ENCODE results near the gene ARHGEF4.

Gene ARHGEF4

DNA sequence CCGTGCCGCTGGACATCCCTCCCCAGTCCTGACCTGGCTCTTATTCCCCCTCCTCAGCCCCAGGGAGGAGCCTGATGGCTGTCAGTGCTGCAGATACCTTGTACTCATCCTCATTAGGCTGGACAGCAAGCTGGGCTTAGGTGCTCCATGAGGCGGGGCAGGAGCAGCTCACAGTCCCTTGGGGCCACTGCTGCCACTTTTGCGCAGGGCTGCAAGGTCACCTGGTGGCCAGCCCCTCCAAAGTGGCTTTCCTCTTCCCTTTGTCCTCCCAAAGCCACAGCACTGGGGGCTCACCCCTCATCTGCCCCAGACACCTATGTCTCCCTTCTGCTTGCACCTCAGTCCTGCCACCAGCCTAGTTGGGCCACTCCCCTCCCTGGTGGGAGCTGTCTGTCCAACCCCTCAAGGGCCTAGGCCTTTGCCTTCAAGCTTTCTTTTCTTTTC, 195.7 kb downstream of the ARHGEF4 start:
- TF ChIP-seq, protein P1, sequence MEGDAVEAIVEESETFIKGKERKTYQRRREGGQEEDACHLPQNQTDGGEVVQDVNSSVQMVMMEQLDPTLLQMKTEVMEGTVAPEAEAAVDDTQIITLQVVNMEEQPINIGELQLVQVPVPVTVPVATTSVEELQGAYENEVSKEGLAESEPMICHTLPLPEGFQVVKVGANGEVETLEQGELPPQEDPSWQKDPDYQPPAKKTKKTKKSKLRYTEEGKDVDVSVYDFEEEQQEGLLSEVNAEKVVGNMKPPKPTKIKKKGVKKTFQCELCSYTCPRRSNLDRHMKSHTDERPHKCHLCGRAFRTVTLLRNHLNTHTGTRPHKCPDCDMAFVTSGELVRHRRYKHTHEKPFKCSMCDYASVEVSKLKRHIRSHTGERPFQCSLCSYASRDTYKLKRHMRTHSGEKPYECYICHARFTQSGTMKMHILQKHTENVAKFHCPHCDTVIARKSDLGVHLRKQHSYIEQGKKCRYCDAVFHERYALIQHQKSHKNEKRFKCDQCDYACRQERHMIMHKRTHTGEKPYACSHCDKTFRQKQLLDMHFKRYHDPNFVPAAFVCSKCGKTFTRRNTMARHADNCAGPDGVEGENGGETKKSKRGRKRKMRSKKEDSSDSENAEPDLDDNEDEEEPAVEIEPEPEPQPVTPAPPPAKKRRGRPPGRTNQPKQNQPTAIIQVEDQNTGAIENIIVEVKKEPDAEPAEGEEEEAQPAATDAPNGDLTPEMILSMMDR (IDR thresholded peaks at IDR 0.05; ENCODE audit: control insufficient read depth, insufficient read depth, low read depth, low read length, missing control alignments): no peak
- H3K4me3 ChIP-seq (ENCODE audit: control insufficient read depth, low read depth, low read length): no peak overlapping the region
- DNase-seq (ENCODE audit: low read depth): no peak

DNA sequence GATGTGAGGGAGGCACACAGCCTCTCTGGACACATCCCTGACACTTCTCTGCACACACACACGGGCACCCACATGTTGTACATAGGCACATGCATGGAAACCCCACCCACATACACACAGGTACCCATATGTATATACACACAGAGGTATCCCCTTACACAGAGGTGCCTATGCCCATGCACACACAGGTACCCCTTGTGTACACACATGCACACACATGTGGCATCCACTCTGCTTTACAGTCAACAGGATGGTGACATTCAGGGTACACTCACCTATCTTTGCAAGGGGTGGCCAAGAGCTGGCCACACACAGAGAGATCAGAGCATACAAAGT, 197.0 kb downstream of the ARHGEF4 start:
- TF ChIP-seq, protein P1 (IDR thresholded peaks at IDR 0.05; ENCODE audit: control insufficient read depth, insufficient read depth, low read depth, low read length, missing control alignments): no peak
- no peak for DNase-seq (ENCODE audit: low read depth)
- no peak overlapping the region for H3K4me3 ChIP-seq (ENCODE audit: control insufficient read depth, low read depth, low read length)

DNA sequence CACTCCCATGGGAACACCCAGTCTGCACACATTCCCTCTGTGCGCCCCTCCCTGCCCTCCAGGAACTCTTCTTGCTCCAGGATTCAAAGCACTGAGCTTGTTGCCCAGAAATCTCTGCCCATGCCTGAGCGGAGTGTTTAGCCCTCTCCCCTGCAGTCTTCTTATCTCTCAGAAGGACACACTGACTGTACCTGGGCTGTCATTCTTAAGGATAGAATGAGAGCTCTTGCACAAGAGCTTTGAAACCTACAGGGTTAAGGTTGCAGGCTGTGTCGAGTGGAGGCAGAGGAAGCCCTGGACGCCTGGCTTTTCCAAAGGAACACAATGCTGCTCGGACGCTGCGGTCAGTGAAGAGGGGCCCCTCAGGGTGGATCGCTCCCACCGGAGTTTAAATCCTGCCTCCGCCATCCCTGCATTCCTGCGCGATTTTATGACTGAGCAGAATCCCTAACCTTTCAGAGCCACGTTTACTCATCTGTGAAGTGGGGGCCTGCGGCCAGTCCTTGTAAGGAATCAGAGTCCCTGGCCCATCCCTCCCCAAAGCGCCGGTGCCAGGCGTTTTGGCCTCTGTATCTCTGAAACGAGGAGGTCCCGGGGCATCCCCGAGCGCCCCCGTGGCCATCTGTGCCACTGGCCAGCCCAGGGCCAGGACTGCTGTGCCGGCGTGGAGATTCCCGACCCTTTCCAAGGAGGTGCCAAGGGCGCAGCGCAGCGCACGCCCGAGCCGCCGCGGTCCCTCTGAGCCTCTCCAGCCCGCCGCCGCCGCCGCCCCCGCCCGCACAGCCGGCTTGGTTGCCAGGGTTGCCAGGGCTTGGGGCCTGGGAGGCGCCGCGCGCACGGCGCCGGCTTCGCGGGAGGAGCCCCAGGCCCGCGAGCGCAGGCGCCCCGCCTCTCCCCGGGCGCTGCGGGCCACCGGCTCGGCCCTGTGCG, 197.7 kb downstream of the ARHGEF4 start:
- H3K4me3 ChIP-seq (ENCODE audit: control insufficient read depth, low read depth, low read length): peak overlapping the region; percentile 54
- TF ChIP-seq, protein P1 (IDR thresholded peaks at IDR 0.05; ENCODE audit: control insufficient read depth, insufficient read depth, low read depth, low read length, missing control alignments): no peak
- DNase-seq (ENCODE audit: low read depth): no peak

DNA sequence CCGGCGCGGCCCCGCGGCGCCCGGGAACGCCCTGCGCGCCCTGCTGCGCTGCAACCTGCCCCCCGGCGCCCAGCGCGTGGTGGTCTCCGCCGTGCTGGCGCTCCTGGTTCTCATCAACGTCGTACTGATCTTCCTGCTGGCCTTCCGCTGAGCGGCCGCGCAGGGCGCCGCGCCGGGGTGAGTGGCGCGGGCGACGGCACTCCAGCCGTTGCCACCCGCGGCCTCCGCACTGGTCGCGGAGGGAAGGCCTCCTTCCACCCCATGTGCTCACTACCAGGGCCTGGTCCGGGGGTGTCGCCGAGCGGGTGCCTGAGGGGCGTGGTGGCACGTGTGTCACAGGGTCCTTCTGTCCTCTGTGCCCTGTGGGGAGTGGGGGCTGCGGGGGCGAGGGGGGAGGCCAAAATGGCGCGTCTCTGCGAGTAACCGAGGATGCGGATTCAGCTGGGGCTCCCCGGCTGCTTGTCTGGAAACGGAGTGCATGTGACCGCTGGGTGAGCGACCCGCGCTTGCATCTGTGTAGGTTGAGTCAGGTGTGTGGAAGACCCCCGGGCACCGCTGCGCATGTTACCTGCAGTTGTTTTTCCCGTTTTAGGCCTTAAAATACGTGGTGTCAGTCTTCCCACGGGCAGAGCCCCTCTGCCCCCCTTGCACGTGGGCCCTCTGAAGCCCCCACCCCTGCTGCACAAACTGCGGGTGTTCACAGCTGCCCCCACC, 198.6 kb downstream of the ARHGEF4 start:
- TF ChIP-seq, protein P1 (IDR thresholded peaks at IDR 0.05; ENCODE audit: control insufficient read depth, insufficient read depth, low read depth, low read length, missing control alignments): no peak
- no peak for DNase-seq (ENCODE audit: low read depth)
- H3K4me3 ChIP-seq (ENCODE audit: control insufficient read depth, low read depth, low read length): peak overlapping the region; percentile 54

DNA sequence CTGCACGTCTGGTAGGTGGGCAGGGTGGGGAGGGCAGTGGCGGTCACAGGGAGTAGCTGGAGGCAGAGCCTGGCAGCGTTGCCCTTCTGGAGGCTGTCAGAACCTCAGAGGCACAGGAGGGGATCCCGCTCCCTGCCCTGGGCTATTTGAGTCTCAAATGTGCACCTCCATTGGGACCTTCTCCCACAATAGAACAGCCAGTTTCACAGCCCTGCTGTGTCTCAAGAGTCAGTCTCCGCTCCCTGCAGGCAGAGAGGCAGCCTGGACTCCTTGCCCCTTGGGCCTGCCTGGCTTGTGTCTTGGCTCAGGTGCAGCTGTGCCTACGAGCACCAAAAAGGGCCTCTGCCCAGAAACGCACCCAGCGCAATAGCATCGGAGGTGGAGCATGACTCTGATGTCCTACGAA, 199.1 kb downstream of the ARHGEF4 start:
- peak overlapping the region; percentile 54 for H3K4me3 ChIP-seq (ENCODE audit: control insufficient read depth, low read depth, low read length)
- TF ChIP-seq, protein P1 (IDR thresholded peaks at IDR 0.05; ENCODE audit: control insufficient read depth, insufficient read depth, low read depth, low read length, missing control alignments): no peak
- DNase-seq (ENCODE audit: low read depth): no peak

DNA sequence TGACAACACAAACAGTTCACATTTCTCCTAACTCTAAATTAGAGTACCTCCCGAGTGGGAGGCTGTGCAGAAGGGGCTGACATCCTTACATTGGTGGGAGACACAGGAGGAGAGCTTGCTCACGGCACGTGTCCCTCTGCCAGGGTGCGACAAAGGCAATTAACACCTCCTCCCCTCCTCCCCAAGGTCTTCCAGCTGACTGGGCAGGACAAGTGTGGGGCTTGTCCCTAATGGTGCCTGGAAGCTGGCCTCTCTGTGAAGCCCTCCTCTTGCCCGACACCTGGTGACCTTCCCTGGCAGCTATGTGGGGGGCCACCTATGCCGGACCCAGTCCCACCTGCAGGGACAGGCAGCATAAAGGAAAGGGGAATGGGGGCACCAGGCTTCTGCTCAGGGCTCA, 199.6 kb downstream of the ARHGEF4 start:
- DNase-seq (ENCODE audit: low read depth): no peak
- TF ChIP-seq, protein P1 (IDR thresholded peaks at IDR 0.05; ENCODE audit: control insufficient read depth, insufficient read depth, low read depth, low read length, missing control alignments): no peak
- H3K4me3 ChIP-seq (ENCODE audit: control insufficient read depth, low read depth, low read length): no peak overlapping the region
